Epidermal melanocyte (primary cell): ENCODE results near the gene SPDYE2B.
"Not testable (repeated sequence)": the region's sequence is repeated elsewhere in the genome, so short reads cannot be mapped to it uniquely, and the experiment has no call there.

Experiments used
- DNase-seq: peaks from one replicate; pipeline ENCODE4 v3.0.0; 2011; ENCODE audit warnings: low spot score; ENCODE audit not compliant: insufficient read length

SPDYE2B gene

DNA sequence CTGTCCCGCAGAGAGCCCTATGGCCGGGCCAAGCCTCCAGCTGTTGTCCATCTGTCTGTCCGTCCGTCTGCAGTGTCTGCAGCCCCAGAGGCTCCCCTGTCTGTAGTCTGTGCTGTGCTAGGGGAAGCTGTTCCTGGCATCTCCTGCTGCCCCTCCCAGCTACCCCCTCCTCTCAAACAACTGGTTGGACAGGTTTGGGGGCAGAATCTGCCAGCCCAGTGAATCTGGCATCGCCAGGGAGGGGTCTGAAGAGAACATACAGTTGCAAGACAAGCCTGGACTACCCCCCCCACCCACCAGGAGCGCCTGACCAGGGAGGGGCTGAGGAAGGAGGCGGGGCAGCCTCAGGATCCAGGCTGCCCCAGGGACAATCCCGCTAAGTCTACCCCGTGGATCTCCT, 7.4 kb upstream of the SPDYE2B start, which contains the start of gene UPK3BL1:
Gene UPK3BL1 (minus strand): TSS at position 101 of the 400 bp plus-strand sequence. CDS start 50 bp downstream, at position 51.
- not testable (repeated sequence) for DNase-seq

DNA sequence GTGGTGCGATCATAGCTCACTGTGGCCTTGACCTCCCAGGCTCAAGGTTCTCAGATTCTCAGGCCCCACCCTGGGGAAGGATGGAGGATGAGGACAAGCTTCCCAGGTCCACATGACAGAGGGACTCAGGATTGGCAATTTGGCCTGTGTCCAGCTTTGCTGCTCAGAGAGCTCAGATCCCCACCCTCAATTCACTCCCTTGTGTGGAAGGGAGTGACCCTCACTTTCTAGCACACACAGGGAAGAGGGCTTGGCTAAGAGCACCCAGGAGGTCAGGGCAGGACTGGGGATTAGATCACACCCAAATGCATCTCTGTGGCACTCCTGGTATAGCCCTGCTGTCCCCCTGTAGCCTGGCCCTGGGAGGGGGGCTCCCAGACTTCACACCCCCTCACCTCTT, 6.7 kb upstream of the SPDYE2B start:
- not testable (repeated sequence) for DNase-seq

GRCh38 chr7:102647813-102648212, 2.3 kb upstream of the SPDYE2B start:
- DNase-seq: not testable (repeated sequence)

- DNase-seq: not testable (repeated sequence)
Measured at GRCh38 chr7:102664765-102665164, 14.6 kb downstream of the SPDYE2B start.

DNA sequence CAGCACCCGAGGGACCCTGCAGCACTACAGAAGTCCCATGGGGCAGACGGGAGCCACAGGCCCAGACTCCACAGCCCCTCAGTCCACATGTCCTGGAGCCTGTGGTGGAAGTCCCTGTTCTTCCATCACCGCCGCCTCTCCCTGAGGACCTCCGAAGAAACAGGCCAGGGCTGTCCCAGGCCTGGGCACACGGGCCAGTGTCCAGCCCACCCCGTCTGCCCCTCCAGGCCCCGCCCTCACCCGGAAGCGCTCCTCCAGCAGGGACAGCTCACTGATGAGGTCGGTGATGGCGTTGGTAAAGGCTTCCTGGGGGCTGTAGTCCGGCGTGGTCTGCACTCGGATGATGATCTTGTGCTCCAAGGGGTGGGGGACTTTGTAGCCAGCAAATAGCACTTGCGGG, 16.7 kb downstream of the SPDYE2B start:
- DNase-seq: not testable (repeated sequence)

DNA sequence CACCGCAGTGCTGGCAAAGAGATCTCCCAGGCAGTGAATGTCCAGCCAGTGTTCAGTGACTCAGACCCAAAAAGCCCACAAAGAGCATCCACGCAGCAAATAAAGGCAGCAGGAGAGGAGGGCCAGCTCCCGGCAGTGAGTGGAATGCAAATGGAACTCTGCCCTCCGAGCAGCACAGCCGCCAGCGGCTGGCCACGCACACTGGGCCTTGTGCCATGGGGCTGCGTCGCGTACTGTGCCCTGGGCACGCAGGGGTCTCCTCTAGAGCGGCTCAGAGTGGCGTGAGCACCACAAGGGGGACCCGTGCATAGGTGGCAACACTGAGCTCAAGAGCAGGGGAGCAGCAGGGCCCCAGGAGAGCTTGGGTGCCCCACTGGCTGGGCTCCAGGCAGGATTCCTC, 17.4 kb downstream of the SPDYE2B start:
- not testable (repeated sequence) for DNase-seq

- DNase-seq: peak; percentile 17
Measured at GRCh38 chr7:102671166-102671955, 21.2 kb downstream of the SPDYE2B start, which contains the start of gene POLR2J2. Gene POLR2J2, minus strand, starts transcription at chr7:102671663. Its CDS starts 62 bp downstream, at chr7:102671601.

DNA sequence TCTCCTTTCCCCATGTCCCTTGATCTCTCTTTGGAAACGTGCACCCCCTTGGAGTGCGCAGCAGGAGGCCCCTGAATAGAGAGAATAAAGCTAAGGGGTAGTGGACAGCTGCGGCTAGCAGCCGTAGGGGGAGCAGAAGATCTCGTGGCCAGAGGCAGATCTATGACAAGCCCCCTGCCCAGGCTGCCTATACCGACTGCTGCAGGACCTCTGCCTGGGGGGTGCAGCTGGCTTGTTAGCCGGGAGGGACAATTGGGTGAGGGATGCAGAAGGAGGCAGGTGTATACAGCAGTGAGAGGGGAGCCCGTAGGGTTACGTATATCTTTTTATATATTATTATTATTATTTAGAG, 21.8 kb downstream of the SPDYE2B start:
- DNase-seq: not testable (repeated sequence)

GRCh38 chr7:102673447-102674067, 23.4 kb downstream of the SPDYE2B start:
- not testable (repeated sequence) for DNase-seq

GRCh38 chr7:102675545-102675944, 25.4 kb downstream of the SPDYE2B start:
- not testable (repeated sequence) for DNase-seq

DNA sequence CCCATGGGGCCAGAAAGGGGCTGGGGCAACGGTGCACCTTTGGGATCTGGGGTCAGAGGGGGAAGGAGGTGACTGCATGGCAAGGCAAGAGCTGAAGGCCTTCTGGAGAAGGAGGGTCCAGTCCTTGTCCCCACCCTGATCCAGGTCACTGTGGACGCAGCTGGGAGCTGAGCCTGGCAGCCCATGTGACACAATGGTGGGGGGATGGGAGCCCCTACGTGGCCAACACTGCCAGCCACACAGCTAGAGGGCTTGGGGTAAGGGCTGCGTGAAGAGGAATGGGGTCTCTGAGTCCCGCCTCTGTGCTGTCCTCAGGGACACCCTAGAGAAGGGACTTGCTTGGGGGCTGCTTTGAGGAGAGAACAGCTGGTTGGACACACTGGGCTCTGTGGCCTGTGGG, 30.7 kb downstream of the SPDYE2B start:
- DNase-seq: not testable (repeated sequence)

DNA sequence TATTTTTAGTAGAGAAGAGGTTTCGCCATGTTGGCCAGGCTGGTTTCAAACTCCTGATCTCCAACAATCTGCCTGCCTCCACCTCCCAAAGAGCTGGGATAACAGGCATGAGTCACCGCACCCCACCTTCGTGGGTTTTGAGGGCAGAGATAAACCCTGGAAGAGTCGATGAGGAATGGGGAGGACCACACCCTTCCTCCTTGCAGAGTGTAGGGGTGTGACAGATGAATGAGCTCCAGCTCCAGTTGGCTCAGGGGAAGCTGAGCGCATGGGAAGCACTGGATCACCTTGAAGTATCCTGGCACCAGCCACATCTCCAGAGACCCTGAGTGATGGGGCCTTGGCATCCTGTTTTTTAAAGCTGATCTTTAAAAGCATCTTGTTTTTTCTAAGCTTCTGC, 32.4 kb downstream of the SPDYE2B start:
- not testable (repeated sequence) for DNase-seq

- DNase-seq: not testable (repeated sequence)
Measured at GRCh38 chr7:102688299-102689036, 38.3 kb downstream of the SPDYE2B start.

GRCh38 chr7:102689436-102690282, 39.5 kb downstream of the SPDYE2B start:
- DNase-seq: not testable (repeated sequence)

DNA sequence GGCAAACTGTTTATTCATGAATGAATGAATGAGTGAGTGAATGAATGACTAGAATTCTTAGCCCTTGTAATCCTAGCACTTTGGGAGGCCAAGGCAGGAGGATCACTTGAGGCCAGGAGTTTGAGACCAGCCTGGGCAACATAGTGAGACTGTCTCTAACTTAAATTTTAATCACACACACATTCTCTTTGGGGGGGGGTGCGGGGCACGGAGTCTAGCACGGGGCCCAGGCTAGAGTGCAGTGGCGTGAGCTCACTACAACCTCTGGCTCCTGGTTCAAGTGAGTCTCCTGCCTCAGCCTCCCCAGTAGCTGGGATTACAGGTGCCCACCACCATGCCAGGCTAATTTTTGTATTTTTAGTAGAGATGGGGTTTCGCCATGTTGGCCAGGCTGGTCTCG, 40.5 kb downstream of the SPDYE2B start:
- not testable (repeated sequence) for DNase-seq

DNA sequence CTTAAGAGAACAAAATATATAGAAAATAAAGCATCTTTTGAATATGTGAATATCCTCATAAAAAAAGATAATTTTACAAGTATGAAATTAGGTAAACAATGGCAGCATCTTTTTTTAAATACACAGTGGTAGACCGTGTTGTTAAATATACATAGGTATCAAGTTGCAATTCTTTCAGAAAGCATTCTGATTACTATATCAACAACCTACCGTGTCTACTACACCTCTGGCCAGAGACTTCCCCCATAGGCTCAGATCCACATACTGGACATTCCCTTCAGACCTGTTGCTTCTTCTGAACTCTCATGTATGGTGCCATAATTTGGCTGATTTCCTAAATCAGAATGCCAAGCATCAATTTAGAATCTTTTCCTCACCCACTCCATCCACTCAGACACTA, 43.9 kb downstream of the SPDYE2B start:
- DNase-seq: not testable (repeated sequence)

DNA sequence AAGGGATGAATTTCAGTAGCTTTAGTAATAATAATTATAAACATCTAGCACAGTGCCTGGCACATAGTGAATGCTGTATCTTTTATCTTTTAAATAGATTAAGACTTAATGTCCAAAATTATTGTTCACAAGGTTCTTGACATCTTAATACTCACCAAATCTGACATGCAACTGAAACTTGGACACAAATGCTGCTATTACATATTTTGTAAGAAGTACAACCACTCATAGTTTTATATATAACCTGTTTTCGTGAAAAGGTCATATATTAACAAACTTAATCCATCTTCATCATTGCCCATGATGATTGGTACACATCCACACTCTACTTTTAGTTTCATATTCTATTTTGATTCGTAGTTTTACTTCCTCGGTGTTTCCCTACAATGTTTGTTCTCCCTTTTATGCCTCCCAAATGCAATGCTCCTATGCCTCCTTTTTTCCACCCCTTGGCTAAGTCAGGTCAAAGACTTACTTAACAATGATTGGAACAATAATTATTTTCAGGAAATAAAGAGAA, 45.0 kb downstream of the SPDYE2B start:
- not testable (repeated sequence) for DNase-seq

GRCh38 chr7:102696009-102696408, 45.9 kb downstream of the SPDYE2B start:
- DNase-seq: not testable (repeated sequence)

DNA sequence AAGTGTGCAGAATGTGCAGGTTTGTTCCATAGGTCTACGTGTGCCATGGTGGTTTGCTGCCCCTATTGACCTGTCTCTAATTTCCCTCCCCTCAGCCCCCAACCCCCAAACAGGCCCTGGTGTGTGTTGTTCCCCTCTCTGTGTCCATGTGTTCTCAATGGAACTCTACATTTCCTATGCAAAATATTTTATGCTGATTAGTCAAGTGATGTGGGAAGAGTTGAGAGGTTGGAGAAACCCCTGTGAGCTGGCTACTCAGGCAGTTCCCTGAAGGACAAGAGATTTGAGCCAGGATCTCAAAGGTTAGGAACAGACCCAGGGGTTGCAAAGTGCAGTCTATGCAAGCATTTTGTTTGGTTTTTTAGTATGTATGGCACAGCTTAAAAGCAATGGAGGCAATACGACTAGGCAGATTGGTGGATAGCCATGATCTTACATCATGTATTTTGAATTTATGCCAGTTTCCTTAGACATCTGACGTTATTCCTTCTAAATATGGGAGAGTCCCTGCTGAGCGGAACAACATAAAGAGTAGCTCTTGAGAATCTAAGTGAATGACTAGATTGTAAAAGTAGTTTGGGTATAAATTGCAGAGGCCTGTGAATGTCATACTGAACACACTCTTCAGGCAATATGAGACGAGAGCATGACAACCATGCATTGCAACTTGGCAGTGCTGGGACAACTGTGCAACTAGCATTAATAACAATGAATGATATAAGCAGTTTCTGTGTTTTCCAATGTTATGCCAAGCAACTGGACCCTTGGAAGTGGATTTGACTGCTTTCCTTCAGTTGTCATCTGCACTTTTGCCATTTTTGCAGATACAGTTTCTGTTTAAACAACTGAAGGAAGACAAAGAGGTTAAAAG, 47.8 kb downstream of the SPDYE2B start:
- DNase-seq: not testable (repeated sequence)
